Measurements from ENCODE around the gene HEPACAM2.

- TF ChIP-seq POLR2AphosphoS5 (IDR thresholded peaks at IDR 0.05; ENCODE audit: low read depth, low read length), result no peak
- TF ChIP-seq SIN3A (IDR thresholded peaks at IDR 0.05; ENCODE audit: borderline replicate concordance, insufficient read depth, low read length), result no peak
- no peak for TF ChIP-seq REST (IDR thresholded peaks at IDR 0.05; ENCODE audit: insufficient read depth in 1 of 2, low read depth in 2 of 2, low read length in 2 of 2)
Observed at GRCh38 chr7:93150200-93150835, 76.0 kb downstream of the HEPACAM2 start.

Measured in PFSK-1 (cell line).